Ureter (tissue), 1 donor: ENCODE measurements around the gene CBFA2T2. TPM values are rescaled to one million over a fixed set of nuclear protein-coding genes. Genes with fewer than 3 reads are reported as not detected.
"Not testable (repeated sequence)": the region's sequence is repeated elsewhere in the genome, so short reads cannot be mapped to it uniquely, and the experiment has no call there.

Experiments
- DNase-seq: peaks from one replicate; pipeline ENCODE4 v3.0.0-alpha.2; 2020; ENCODE audit warnings: low spot score
- total RNA-seq: library from RNA; stranded (reverse); gene quantifications from one replicate; pipeline ENCODE4 v1.2.4, GENCODE V29; 2023
- donor health status: DM: yes; HTN: yes; CAD: no.

CBFA2T2 gene
- total RNA-seq, 1 donor from 2014 or later: 20.7 TPM

DNA sequence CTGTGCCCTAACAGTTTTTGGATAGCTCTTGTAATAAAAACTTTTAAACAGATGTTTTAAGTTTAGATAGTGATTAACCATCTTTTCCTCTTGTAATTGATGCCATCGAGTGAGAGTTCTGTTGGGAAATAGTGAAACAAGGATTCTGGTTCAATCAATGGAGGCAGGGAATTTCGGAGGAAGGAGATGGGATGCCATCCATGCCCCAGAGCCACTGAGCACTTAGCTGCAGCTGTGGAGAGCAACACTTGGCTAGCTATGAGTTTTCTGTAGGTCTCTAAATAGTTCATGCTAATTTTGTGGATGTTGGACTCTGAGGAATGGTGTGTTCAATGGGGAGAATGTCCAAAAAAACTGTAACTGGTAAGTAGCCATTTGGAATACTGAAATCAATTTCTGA lies 16.7 kb downstream of the CBFA2T2 start:
- no peak for DNase-seq

GRCh38 chr20:33507461-33507860 lies 17.6 kb downstream of the CBFA2T2 start:
- no peak for DNase-seq

DNA sequence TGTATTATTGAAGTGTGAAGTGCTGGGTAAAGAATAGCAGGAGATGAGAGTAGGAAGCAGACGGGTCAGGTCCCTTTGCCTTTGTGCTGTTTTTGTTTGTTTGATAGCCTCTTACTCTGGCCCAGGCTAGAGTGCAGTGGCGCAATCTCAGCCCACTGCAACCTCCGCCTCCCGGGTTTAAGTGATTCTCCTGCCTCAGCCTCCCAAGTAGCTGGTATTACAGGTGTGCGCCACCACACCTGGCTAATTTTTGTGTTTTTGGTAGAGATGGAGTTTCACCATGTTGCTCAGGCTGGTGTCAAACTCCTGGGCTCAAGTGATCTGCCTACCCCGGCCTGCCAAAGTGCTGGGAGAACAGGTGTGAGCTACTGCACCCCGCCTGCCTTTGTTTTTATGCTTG lies 18.1 kb downstream of the CBFA2T2 start:
- not testable (repeated sequence) for DNase-seq

- not testable (repeated sequence) for DNase-seq
Measured at GRCh38 chr20:33509057-33509456, 19.2 kb downstream of the CBFA2T2 start.

DNA sequence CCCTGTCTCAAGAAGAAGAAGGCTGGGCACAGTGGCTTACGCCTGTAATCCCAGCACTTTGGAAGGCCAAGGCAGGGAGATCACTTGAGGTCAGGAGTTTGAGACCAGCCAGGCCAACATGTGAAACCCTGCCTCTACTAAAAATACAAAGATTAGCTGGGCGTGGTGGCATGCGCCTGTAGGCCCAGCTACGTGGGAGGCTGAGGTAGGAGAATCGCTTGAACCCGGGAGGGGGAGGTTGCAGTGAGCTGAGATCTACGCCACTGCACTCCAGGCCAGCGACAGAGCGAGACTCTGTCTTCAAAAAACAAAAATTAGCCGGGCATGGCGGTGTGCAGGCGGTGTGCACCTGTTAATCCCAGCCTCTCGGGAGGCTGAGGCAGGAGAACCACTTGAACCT lies 22.0 kb downstream of the CBFA2T2 start:
- not testable (repeated sequence) for DNase-seq

GRCh38 chr20:33515569-33516216 lies 25.8 kb downstream of the CBFA2T2 start:
- DNase-seq: no peak

- no peak for DNase-seq
Measured at GRCh38 chr20:33516882-33517281, 27.0 kb downstream of the CBFA2T2 start.

DNA sequence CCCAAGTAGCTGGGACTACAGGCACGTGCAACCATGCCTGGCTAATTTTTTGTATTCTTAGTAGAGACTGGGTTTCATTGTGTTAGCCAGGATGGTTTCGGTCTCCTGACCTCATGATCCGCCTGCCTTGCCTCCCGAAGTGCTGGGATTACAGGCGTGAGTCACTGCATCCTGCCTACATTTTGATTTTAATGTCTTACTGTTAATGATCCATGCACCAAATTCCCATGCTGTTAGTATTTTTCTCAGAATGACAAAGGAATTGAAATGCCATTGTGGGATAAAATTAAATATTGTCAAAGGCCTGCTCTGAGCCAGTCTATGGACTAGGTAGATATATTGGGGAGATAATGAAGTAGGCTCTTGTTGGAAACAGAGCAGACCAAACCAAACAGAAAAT lies 28.2 kb downstream of the CBFA2T2 start:
- no peak for DNase-seq

DNA sequence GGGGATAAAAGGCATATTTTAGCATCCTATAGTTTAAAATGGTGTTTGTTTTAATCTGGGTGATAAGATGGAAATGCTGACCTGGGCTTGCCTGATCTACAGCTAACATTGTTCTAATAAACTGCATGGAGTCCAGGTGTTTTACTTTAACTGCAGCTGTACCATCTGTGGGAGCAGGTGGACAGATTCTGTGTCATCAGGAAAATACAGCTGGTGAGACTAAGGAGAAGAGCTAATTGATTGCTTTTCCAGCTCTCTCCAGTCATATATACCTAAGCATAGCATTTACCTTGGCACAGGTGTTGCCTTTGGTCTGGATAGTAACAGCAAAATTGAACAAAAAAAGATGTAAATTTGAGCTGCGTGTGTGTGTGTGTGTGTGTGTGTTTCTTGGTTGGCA lies 31.6 kb downstream of the CBFA2T2 start:
- DNase-seq: no peak

- DNase-seq: no peak
Measured at GRCh38 chr20:33522256-33522820, 32.4 kb downstream of the CBFA2T2 start.

DNA sequence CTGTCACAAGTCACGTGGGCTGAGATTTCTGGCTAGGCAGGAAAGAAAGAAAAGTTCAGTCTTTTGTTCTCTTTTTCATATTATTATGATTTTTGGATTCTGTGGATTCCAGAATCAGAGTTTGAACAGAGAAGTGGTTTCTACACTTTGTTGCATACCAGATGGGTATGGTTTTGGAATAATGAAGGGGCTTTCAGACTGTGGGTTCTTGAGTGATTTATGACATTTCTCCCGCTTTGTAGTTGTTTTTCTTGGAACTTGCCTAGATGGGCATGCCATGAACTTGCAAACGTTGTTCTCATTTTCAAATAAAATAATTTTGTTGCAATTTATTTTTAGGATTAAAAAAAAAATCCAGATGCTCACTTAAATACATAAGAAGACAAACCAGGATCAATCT lies 34.4 kb downstream of the CBFA2T2 start:
- DNase-seq: no peak

- no peak for DNase-seq
Measured at GRCh38 chr20:33526769-33527168, 36.9 kb downstream of the CBFA2T2 start.

DNA sequence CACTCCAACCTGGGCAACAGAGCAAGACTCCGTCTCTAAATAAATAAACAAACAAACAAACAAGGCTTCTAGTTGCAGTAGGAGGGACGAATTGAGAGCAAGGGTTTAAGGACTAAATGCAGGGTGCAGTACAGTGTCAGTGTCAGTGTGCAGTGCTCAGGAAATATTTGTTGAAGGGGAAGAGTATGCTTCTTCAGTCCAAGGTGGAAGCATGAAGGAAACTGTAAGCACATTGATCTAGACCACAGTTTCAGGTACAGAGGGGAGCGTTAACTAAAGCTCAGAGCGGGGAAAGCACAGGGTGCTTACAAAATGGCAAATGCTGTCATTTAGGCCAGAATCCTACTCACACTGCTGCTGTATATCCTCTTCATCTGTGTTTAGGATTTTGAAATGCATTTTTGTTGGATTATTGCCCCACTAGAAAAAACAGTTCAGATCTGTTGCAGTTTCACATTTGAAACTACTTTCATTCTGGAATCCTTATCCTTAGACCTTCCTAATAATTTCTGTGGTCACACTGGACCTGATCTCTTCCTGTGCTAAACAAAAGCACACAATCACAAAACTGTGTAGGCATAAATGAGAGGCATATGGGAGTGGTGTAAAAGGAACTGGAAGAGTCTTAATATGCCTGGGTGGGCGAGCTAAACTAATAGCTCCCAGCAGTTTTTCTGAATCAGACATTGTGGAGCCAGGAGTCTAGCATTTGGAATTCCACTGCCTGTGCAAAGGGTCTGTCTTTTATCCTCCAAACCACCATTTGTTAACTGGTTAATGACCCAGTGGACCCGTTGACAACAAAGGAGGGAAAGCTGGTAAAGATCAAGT lies 41.4 kb downstream of the CBFA2T2 start:
- DNase-seq: no peak

DNA sequence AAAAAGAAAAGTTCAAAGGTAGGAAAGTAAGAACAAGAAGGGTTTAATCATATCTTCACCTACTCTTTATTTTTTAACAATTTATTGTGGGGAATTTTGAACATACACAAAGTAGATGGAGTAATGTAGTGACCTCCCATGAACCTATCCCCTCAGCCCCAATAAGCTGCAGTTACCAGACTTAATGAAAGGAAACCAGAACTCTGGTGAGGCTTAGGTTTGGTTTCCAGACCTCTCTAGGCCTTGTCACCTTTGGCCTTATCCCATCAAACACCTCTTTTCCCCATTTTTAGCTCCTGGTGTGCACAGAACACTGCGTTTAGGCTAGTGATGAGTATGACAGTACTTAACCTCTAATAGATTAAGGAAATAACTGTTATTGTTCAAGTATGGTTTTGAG lies 42.0 kb downstream of the CBFA2T2 start:
- DNase-seq: no peak

- DNase-seq: no peak
Measured at GRCh38 chr20:33532753-33533459, 43.0 kb downstream of the CBFA2T2 start.

DNA sequence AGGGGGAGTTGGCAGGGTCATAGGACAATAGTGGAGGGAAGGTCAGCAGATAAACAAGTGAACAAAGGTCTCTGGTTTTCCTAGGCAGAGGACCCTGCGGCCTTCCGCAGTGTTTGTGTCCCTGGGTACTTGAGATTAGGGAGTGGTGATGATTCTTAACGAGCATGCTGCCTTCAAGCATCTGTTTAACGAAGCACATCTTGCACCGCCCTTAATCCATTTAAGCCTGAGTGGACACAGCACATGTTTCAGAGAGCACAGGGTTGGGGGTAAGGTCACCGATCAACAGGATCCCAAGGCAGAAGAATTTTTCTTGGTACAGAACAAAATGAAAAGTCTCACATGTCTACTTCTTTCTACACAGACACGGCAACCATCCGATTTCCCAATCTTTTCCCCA lies 45.8 kb downstream of the CBFA2T2 start:
- not testable (repeated sequence) for DNase-seq

DNA sequence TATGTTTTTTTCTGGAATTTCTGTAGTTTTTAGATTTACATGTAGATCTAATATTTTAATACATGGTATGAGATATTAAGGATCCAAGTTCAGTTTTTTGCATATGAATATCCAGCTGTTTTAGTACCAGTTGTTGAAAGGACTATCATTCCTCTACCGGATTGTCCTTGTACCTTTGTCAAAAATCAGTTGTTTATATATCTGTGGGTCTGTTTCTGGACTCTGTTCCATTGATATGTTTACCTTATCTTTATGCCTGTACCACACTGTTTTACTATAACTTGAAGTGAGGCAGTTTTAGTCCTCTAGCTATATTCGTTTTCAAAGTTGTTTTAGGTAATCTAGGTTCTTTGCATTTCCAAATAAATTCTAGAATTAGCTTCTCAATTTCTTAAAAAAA lies 47.7 kb downstream of the CBFA2T2 start:
- no peak for DNase-seq

DNA sequence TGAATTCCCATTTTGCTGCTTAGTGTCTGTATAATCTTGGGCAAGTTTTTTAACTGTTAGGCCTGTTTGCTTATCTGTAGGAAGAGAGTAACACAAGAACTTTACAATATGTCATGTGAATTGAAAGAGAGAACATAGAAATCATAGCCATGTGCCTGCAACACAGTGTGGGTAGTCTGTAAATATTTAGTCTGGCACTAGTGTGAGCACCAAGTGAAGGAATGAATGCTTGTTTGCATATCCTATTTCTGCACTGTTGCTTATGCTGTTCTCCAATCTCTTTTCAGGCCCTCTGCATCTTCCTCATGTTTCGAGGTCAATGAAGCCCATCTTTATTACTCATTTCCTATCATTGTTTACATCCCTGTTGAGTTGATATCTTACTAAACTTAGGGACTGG lies 49.2 kb downstream of the CBFA2T2 start:
- DNase-seq: no peak

DNA sequence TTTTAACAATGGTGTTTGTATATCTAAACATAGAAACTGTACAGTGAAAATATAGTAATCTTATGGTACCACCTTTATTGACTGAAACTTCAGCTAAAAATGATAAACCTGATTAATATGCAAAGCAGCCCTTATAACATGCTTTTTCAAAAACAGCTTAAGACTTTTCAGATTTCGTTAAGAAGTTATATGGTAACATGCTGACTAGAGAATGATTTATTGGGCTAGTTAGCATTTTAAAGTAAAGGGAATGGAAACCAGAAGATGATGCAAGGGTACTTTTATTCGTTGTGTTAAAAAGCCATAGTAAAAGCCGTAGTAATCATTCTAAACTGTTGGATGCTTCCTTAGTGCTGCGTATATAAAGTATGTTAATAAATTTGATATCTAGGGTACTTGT lies 50.5 kb downstream of the CBFA2T2 start:
- DNase-seq: no peak

- no peak for DNase-seq
Measured at GRCh38 chr20:33541074-33541473, 51.2 kb downstream of the CBFA2T2 start.

GRCh38 chr20:33541797-33542196 lies 51.9 kb downstream of the CBFA2T2 start:
- DNase-seq: no peak

DNA sequence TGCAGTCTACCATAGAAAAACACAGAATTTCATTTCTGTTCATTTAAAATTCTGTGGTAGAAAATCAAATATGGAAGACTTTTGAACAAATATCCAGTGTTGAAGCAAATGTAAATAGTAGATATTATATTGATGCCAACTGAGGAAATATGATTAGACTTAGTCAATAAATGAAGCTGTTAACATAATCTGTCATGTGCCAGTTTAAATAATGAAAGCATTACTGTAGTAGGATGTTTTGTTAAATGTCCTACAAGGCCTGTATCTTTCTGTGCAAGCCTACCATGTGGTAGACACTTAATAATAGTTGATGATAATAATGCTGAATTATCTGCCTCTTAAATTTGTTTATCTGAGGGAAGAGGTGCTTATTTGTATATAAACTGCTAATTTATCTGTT lies 55.9 kb downstream of the CBFA2T2 start:
- no peak for DNase-seq
